A673 (cell line): ENCODE data around the gene UPF3A. TPM values are rescaled to one million over a fixed set of nuclear protein-coding genes. Genes with fewer than 3 reads are reported as not detected.
"Not testable (repeated sequence)": the region's sequence is repeated elsewhere in the genome, so short reads cannot be mapped to it uniquely, and the experiment has no call there.

Experiments used
- BruUV-seq: library from RNA; stranded (reverse); fragments of 400-500 nt; replicated peaks from 2 replicates; lab custom pipeline; 2021; lab: Mats Ljungman, UMichigan
- CTCF ChIA-PET: fragments of 300-600 bp; sonication (Branson Sonifier 250); formaldehyde crosslinking; loops from one replicate; lab custom pipeline; 2022; ENCODE audit warnings: antibody characterized with exemption; lab: Charles Lee
- POLR2A ChIA-PET: fragments of 300-600 bp; sonication (Branson Sonifier 250); formaldehyde crosslinking; loops from one replicate; lab custom pipeline; 2022; ENCODE audit warnings: antibody characterized with exemption; ENCODE audit not compliant: low non-redundant PET; lab: Charles Lee
- DNase-seq: peaks from one replicate; pipeline ENCODE4 v3.0.0-alpha.2; 2015; ENCODE audit warnings: low spot score
- H3K27ac ChIP-seq: fragments of 200-600 bp; sonication (generic); 2 replicates; pipeline ENCODE4 v1.5.1; 2016; ENCODE audit warnings: mixed run types, low read depth, mild to moderate bottlenecking, mixed read lengths, antibody characterized with exemption, low read length; ENCODE audit not compliant: poor library complexity, severe bottlenecking
- H3K27me3 ChIP-seq: fragments of 200-600 bp; sonication (generic); replicated peaks from 2 replicates; pipeline ENCODE4 v1.6.1; 2017; ENCODE audit warnings: mixed run types, low read depth, mild to moderate bottlenecking, mixed read lengths, antibody characterized with exemption, low read length; ENCODE audit not compliant: insufficient read depth, poor library complexity
- H3K36me3 ChIP-seq: fragments of 200-600 bp; sonication (generic); 2 replicates; pipeline ENCODE4 v1.6.1; 2016; ENCODE audit warnings: mixed run types, mild to moderate bottlenecking, mixed read lengths, antibody characterized with exemption, low read length; ENCODE audit not compliant: insufficient read depth, poor library complexity, severe bottlenecking
- H3K4me1 ChIP-seq: fragments of 200-600 bp; sonication (generic); 2 replicates; pipeline ENCODE4 v1.6.1; 2017; ENCODE audit warnings: mixed run types, mild to moderate bottlenecking, mixed read lengths, antibody characterized with exemption, low read length; ENCODE audit not compliant: insufficient read depth, poor library complexity, severe bottlenecking
- H3K4me3 ChIP-seq: fragments of 200-600 bp; sonication (generic); 2 replicates; pipeline ENCODE4 v1.5.1; 2016; ENCODE audit warnings: low read depth, mixed run types, mild to moderate bottlenecking, mixed read lengths, low read length; ENCODE audit not compliant: poor library complexity, severe bottlenecking
- H3K9me3 ChIP-seq: fragments of 200-600 bp; sonication (generic); 2 replicates; pipeline ENCODE4 v1.6.1; 2016; ENCODE audit warnings: mixed run types, low read depth, mild to moderate bottlenecking, mixed read lengths, antibody characterized with exemption, low read length; ENCODE audit not compliant: poor library complexity, severe bottlenecking
- CTCF ChIP-seq: fragments of 300-800, 200-600 bp; sonication (generic); conservative IDR thresholded peaks from 2 replicates; pipeline ENCODE4 v1.5.1; 2017; ENCODE audit warnings: low read depth, mild to moderate bottlenecking, antibody characterized with exemption, low read length, moderate library complexity, mixed read lengths
- intact Hi-C: fragments of 100-400 bp; cut with micrococcal nuclease; formaldehyde crosslinking; loops from one replicate; pipeline ENCODE4 v1.10.0; 2022; ENCODE audit not compliant: unreplicated experiment
- microRNA-seq: library from miRNA; unstranded; fragments of <30 nt; microRNA quantifications from one replicate; pipeline ENCODE4 v1.2.0, GENCODE V29; 2021
- total RNA-seq: library from RNA; stranded (reverse); gene quantifications from 2 replicates; pipeline ENCODE4 v1.2.3, GENCODE V29; 2021

Gene UPF3A
- total RNA-seq, 1 experiment from 2014 or later, result 32.0 TPM

GRCh38 chr13:114352763-114353162 is 71.4 kb downstream of the UPF3A start:
- peak; percentile 66 for DNase-seq
- BruUV-seq, POLR2A ChIA-PET, H3K9me3 ChIP-seq, H3K4me3 ChIP-seq, H3K27ac ChIP-seq, H3K4me1 ChIP-seq, H3K27me3 ChIP-seq, H3K36me3 ChIP-seq, intact Hi-C loops, CTCF ChIA-PET: not testable (repeated sequence)
- peak; percentile 60 for TF ChIP-seq CTCF

- BruUV-seq, intact Hi-C loops, H3K27me3 ChIP-seq, H3K4me3 ChIP-seq, H3K4me1 ChIP-seq, H3K27ac ChIP-seq, H3K9me3 ChIP-seq, CTCF ChIA-PET, POLR2A ChIA-PET, H3K36me3 ChIP-seq, DNase-seq: not testable (repeated sequence)
Measured at GRCh38 chr13:114353382-114353781, 72.0 kb downstream of the UPF3A start.

Small RNA genes lying within 50 kb of the gene (microRNA-seq; reads per million reads assigned to microRNA genes)
- gene MIR4502, result not detected
- 4.0 reads per million, percentile 11 among the genes with 10 or more reads in this experiment for gene MIR548AR

Other genes starting within 250 kb of the UPF3A start
- gene RASA3, start 149.0 kb upstream of the UPF3A start, total RNA-seq, result 22.1 and 24.1 TPM in 2 replicates
- gene CFAP97D2, start 102.3 kb upstream of the UPF3A start, total RNA-seq, result not detected in 2 replicates
- 61.1 and 63.3 TPM in 2 replicates for gene CDC16, start 46.7 kb upstream of the UPF3A start, total RNA-seq
- gene CHAMP1, start 32.9 kb downstream of the UPF3A start, total RNA-seq, result 31.8 and 32.3 TPM in 2 replicates